ENCODE data around the gene OGDHL. TPM values are rescaled to one million over a fixed set of nuclear protein-coding genes. Genes with fewer than 3 reads are reported as not detected.

OGDHL gene
- total and polyA plus RNA-seq, 5 donors = 3.6 to 12.1 (median 8.3) TPM

- peaks cover 2% of the 10 kb centered on the region for H3K9me3 ChIP-seq (ENCODE audit: control insufficient read depth, low read length)
- 13% methylated on average over 8 of the region's 8 CpGs for WGBS
- H3K27ac ChIP-seq (ENCODE audit: low read length) = no peak overlapping the region
- no peak overlapping the region for H3K4me3 ChIP-seq (ENCODE audit: low read length)
- no peak for DNase-seq
- no peak for ATAC-seq
- intact Hi-C loops (cut with DNase I) = no loop called here
- no peaks in the 10 kb centered on the region for H3K4me1 ChIP-seq (ENCODE audit: control insufficient read depth, insufficient read depth, low read length)
- H3K27me3 ChIP-seq (ENCODE audit: control insufficient read depth, insufficient read depth) = no peaks in the 10 kb centered on the region
These were observed 73.8 kb downstream of the OGDHL start for GRCh38 chr10:49688261-49688846.

GRCh38 chr10:49686651-49687050 is 75.5 kb downstream of the OGDHL start:
- no peak for DNase-seq
- no peaks in the 10 kb centered on the region for H3K27me3 ChIP-seq (ENCODE audit: control insufficient read depth, insufficient read depth)
- no peak for ATAC-seq
- H3K9me3 ChIP-seq (ENCODE audit: control insufficient read depth, low read length) = peaks cover 2% of the 10 kb centered on the region
- H3K4me3 ChIP-seq (ENCODE audit: low read length) = no peak overlapping the region
- WGBS = 71% methylated on average over 4 of the region's 4 CpGs
- H3K27ac ChIP-seq (ENCODE audit: low read length) = no peak overlapping the region
- intact Hi-C loops (cut with DNase I) = no loop called here
- H3K4me1 ChIP-seq (ENCODE audit: control insufficient read depth, insufficient read depth, low read length) = no peaks in the 10 kb centered on the region

Other genes starting within 250 kb of the OGDHL start
- gene ERCC6, start 223.2 kb downstream of the OGDHL start, total RNA-seq = 10 to 100 TPM; 16.5 to 25.5 (median 20.4) TPM
- 4.6 TPM for gene ERCC6, start 223.2 kb downstream of the OGDHL start, polyA plus RNA-seq
- gene SLC18A3, start 152.0 kb downstream of the OGDHL start, total RNA-seq = under 1 TPM in 1 of 4 donors, not detected in 3; 0.14 TPM
- 0.23 TPM for gene SLC18A3, start 152.0 kb downstream of the OGDHL start, polyA plus RNA-seq
- gene CHAT, start 148.3 kb downstream of the OGDHL start, total RNA-seq = not detected
- gene CHAT, start 148.3 kb downstream of the OGDHL start, polyA plus RNA-seq = not detected
- gene C10orf53, start 82.7 kb downstream of the OGDHL start, total RNA-seq = not detected
- gene C10orf53, start 82.7 kb downstream of the OGDHL start, polyA plus RNA-seq = not detected
- 10 to 100 TPM; 22.9 to 26.2 (median 25.5) TPM for gene PARG, start 179.7 kb upstream of the OGDHL start, total RNA-seq
- gene PARG, start 179.7 kb upstream of the OGDHL start, polyA plus RNA-seq = 6.7 TPM
- 10 to 100 TPM; 13.7 to 17.9 (median 16.3) TPM for gene TIMM23B, start 179.7 kb upstream of the OGDHL start, total RNA-seq
- gene TIMM23B, start 179.7 kb upstream of the OGDHL start, polyA plus RNA-seq = 19.2 TPM
- gene AGAP6, start 226.1 kb upstream of the OGDHL start, total RNA-seq = 1 to 10 TPM; 4.2 to 9.5 (median 4.7) TPM
- 5.1 TPM for gene AGAP6, start 226.1 kb upstream of the OGDHL start, polyA plus RNA-seq